Right lobe of liver (tissue), 4 donors: ENCODE data around the gene APOL6.

ENCODE experiments used
- POLR2A ChIP-seq: fragments of 450-650 bp; IDR thresholded peaks from one replicate; pipeline ENCODE4 v1.6.1; 2017; ENCODE audit warnings: antibody characterized with exemption, mild to moderate bottlenecking
- TF ChIP-seq, protein P1 (sequence below), 4 donors: fragments of 200-600 bp in 3 of 4; fragments of 450-650 bp in 1 of 4; IDR thresholded peaks; one replicate each; pipeline versions ENCODE4 v1.5.1 to v1.8.0; 2016 to 2022; ENCODE audit warnings: antibody characterized with exemption in 4 of 4, mild to moderate bottlenecking in 2 of 4
- donor health status: DM: no; HTN: no; CAD: no.
- donor health status: DM: no; HTN: no; CAD: no.
- donor health status: DM: no; HTN: yes; CAD: no.

DNA sequence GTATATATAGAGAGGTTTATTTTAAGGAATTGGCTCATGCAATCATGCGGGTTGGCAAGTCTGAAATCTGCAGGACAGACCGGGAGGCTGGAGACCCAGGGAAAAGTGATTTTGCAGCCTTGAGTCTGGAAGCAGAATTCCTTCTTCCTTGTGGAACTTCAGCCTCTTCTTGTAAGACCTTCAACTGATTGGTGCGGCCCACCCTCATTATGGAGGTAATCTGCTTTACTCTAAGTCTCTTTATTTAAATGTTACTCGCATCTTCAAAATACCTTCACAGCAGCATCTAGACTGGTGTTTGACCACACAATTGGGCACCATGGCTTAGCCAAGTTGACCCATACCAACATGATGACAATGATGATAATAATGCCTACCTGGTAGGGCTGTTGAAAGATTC, 48.9 kb upstream of the APOL6 start:
- TF ChIP-seq, protein P1, sequence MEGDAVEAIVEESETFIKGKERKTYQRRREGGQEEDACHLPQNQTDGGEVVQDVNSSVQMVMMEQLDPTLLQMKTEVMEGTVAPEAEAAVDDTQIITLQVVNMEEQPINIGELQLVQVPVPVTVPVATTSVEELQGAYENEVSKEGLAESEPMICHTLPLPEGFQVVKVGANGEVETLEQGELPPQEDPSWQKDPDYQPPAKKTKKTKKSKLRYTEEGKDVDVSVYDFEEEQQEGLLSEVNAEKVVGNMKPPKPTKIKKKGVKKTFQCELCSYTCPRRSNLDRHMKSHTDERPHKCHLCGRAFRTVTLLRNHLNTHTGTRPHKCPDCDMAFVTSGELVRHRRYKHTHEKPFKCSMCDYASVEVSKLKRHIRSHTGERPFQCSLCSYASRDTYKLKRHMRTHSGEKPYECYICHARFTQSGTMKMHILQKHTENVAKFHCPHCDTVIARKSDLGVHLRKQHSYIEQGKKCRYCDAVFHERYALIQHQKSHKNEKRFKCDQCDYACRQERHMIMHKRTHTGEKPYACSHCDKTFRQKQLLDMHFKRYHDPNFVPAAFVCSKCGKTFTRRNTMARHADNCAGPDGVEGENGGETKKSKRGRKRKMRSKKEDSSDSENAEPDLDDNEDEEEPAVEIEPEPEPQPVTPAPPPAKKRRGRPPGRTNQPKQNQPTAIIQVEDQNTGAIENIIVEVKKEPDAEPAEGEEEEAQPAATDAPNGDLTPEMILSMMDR (IDR thresholded peaks at IDR 0.05), result no peak
- TF ChIP-seq POLR2A, result no peak
